ENCODE data around the gene ABCD4.

DNA sequence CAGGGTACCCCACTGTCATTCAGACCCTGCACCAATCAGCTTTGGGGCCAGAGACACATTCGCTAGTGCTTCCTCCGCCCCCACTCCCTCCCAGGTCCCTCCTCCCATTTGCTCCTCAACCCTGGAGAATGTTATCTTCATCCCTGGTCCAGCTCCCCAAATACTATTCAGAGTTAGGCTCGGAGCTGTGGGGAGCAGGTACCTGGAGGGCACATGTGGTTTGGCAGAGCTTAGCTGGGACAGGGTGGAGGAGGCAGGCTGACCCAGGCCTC lies 44.0 kb downstream of the ABCD4 start:
- no peak for TF ChIP-seq CTCF (IDR thresholded peaks at IDR 0.05)
- TF ChIP-seq POLR2A (IDR thresholded peaks at IDR 0.05): no peak
